Tibial nerve (tissue), 3 donors: ENCODE measurements around the gene ITFG1.

Experiments
- POLR2A ChIP-seq, 2 donors: fragments of 450-650 bp; IDR thresholded peaks; one replicate each; pipeline ENCODE4 v1.6.1; 2017; ENCODE audit warnings: antibody characterized with exemption in 2 of 2, mild to moderate bottlenecking in 2 of 2, moderate library complexity in 2 of 2
- TF ChIP-seq, protein P1 (sequence below), 5 experiments: fragments of 200-600 bp in 3 of 5; fragments of 450-650 bp in 2 of 5; sonication (generic) in 3 of 5; IDR thresholded peaks; one replicate each; pipeline ENCODE4 v1.5.1; 2016 to 2019; ENCODE audit warnings: antibody characterized with exemption in 5 of 5, mild to moderate bottlenecking in 3 of 5, moderate library complexity in 2 of 5

DNA sequence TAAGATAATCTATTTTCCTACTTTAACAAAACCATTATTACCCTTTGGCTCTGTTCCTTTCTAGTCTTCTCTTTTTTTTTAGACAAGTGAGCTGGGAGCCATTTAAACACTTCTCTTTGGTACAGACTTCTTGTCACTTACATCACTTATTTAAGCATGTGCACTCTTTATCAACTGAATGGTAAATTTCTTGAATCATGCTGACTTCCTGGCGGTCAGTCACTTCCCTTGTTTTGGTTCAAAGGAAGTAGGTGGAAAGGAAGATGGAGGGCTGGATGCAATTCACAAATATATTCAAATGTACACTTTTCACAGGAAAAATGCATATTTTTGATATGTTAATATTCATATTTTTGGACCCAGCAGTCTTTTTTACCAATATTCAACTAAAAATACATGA lies 97.1 kb downstream of the ITFG1 start:
- TF ChIP-seq, protein P1, sequence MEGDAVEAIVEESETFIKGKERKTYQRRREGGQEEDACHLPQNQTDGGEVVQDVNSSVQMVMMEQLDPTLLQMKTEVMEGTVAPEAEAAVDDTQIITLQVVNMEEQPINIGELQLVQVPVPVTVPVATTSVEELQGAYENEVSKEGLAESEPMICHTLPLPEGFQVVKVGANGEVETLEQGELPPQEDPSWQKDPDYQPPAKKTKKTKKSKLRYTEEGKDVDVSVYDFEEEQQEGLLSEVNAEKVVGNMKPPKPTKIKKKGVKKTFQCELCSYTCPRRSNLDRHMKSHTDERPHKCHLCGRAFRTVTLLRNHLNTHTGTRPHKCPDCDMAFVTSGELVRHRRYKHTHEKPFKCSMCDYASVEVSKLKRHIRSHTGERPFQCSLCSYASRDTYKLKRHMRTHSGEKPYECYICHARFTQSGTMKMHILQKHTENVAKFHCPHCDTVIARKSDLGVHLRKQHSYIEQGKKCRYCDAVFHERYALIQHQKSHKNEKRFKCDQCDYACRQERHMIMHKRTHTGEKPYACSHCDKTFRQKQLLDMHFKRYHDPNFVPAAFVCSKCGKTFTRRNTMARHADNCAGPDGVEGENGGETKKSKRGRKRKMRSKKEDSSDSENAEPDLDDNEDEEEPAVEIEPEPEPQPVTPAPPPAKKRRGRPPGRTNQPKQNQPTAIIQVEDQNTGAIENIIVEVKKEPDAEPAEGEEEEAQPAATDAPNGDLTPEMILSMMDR (IDR thresholded peaks at IDR 0.05) = no peak
- no peak for TF ChIP-seq POLR2A (IDR thresholded peaks at IDR 0.05)
